Activated CD4-positive, alpha-beta T cell treated with anti-CD3 and anti-CD28 coated beads for 36 hours (primary cell): ENCODE measurements around the gene NPIPB2. TPM values are rescaled to one million over a fixed set of nuclear protein-coding genes. Genes with fewer than 3 reads are reported as not detected.
"Not testable (repeated sequence)": the region's sequence is repeated elsewhere in the genome, so short reads cannot be mapped to it uniquely, and the experiment has no call there.

Experiments
- ATAC-seq: fragments of 200-7000 bp; cut with Tn5 transposase; one replicate; pipeline ENCODE4 v1.10.0; 2021; ENCODE audit warnings: mild to moderate bottlenecking, moderate library complexity
- CTCF ChIA-PET: fragments of 350-600 bp; sonication (Branson Sonifier 250); formaldehyde crosslinking; loops from one replicate; lab custom pipeline; 2021; ENCODE audit warnings: antibody characterized with exemption; lab: Charles Lee
- POLR2A ChIA-PET: fragments of 350-600 bp; sonication (Branson Sonifier 250); formaldehyde crosslinking; loops from one replicate; lab custom pipeline; 2021; ENCODE audit warnings: antibody characterized with exemption, inconsistent platforms; lab: Charles Lee
- DNase-seq: peaks from one replicate; pipeline ENCODE4 v3.0.0-alpha.2; 2020
- H3K27ac Mint-ChIP-seq: one replicate; pipeline ENCODE4 v1.8.0; 2021; ENCODE audit warnings: mixed read lengths
- H3K27me3 Mint-ChIP-seq: one replicate; pipeline ENCODE4 v1.8.0; 2021; ENCODE audit warnings: mixed read lengths
- H3K36me3 Mint-ChIP-seq: one replicate; pipeline ENCODE4 v1.8.0; 2021; ENCODE audit warnings: low read depth, mixed read lengths
- H3K4me1 Mint-ChIP-seq: one replicate; pipeline ENCODE4 v1.8.0; 2021; ENCODE audit warnings: mixed read lengths
- H3K4me3 Mint-ChIP-seq: one replicate; pipeline ENCODE4 v1.8.0; 2021; ENCODE audit warnings: mild to moderate bottlenecking, moderate library complexity, mixed read lengths
- H3K9me3 Mint-ChIP-seq: one replicate; pipeline ENCODE4 v1.8.0; 2021; ENCODE audit warnings: low read depth, mixed read lengths
- intact Hi-C, 2 experiments: fragments of 100-400 bp; cut with DNase I in 1 of 2; cut with micrococcal nuclease in 1 of 2; formaldehyde crosslinking; loops; one replicate each; pipeline versions ENCODE4 v1.14.2 to v1.15.1; 2022 to 2024; cut with DNase I, micrococcal nuclease
- total RNA-seq, 2 experiments: library from RNA; stranded (reverse); gene quantifications; one replicate each; pipeline ENCODE4 v1.2.3, GENCODE V29; 2021

Gene NPIPB2
- total RNA-seq, 2 experiments from 2014 or later, result 7.2 to 12.5 TPM

- H3K4me3 Mint-ChIP-seq, result peak overlapping the region; percentile 88
- H3K36me3 Mint-ChIP-seq, result peaks cover 5% of the 10 kb centered on the region
- ATAC-seq (no peak), DNase-seq (peak; percentile 11)
- H3K27ac Mint-ChIP-seq, result peak overlapping the region; percentile 30
- no peaks in the 10 kb centered on the region for H3K9me3 Mint-ChIP-seq
- ChIA-PET CTCF (interaction anchor here (1.1 to 1.6 kb wide), 2 partner anchors 91 to 121 kb away, joined by 5 read pairs; no protein-coding TSS in a partner anchor), POLR2A (interaction anchor here (1.0 kb wide), 1 partner anchor 63 kb away, joined by 3 read pairs; no protein-coding TSS in a partner anchor)
- intact Hi-C loops, result loop anchor here (1.0 to 5.0 kb wide), 11 partner anchors 60 to 1234 kb away; partner anchors contain the start of genes CLEC16A (in 1 of the 2), CPPED1 (in 1 of the 2), DEXI (in 1 of the 2) and NUBP1 (in 1 of the 2)
- H3K27me3 Mint-ChIP-seq, result no peaks in the 10 kb centered on the region
- H3K4me1 Mint-ChIP-seq, result peaks cover 39% of the 10 kb centered on the region
These were observed 35.1 kb upstream of the NPIPB2 start for GRCh38 chr16:11976850-11977375.

GRCh38 chr16:11973070-11973469, 31.2 kb upstream of the NPIPB2 start:
- Mint-ChIP-seq H3K4me1 (peaks cover 24% of the 10 kb centered on the region), H3K27me3 (no peaks in the 10 kb centered on the region), H3K9me3 (no peaks in the 10 kb centered on the region), H3K27ac (no peak overlapping the region), H3K36me3 (peaks cover 5% of the 10 kb centered on the region), H3K4me3 (no peak overlapping the region)
- ATAC-seq, result no peak
- no peak for DNase-seq
- ChIA-PET CTCF (interaction anchor here (0.5 kb wide), 1 partner anchor 16 kb away, joined by 3 read pairs; no protein-coding TSS in a partner anchor), POLR2A (no interaction called here)
- intact Hi-C loops, result loop anchor here in 1 of 2 experiments (5.0 kb wide), 1 partner anchor 89 kb away; no protein-coding TSS in a partner anchor

GRCh38 chr16:11972128-11972527, 30.3 kb upstream of the NPIPB2 start:
- peaks cover 5% of the 10 kb centered on the region for H3K36me3 Mint-ChIP-seq
- intact Hi-C loops, result loop anchor here in 1 of 2 experiments (5.0 kb wide), 1 partner anchor 90 kb away; no protein-coding TSS in a partner anchor
- no peak overlapping the region for H3K27ac Mint-ChIP-seq
- no peaks in the 10 kb centered on the region for H3K27me3 Mint-ChIP-seq
- no peak for DNase-seq
- H3K4me3 Mint-ChIP-seq, result no peak overlapping the region
- H3K4me1 Mint-ChIP-seq, result peaks cover 14% of the 10 kb centered on the region
- H3K9me3 Mint-ChIP-seq, result no peaks in the 10 kb centered on the region
- ChIA-PET POLR2A (no interaction called here), CTCF (no interaction called here)
- no peak for ATAC-seq

- ATAC-seq, H3K36me3 Mint-ChIP-seq, H3K27ac Mint-ChIP-seq, H3K27me3 Mint-ChIP-seq, H3K4me1 Mint-ChIP-seq, POLR2A ChIA-PET, H3K9me3 Mint-ChIP-seq, DNase-seq, H3K4me3 Mint-ChIP-seq, CTCF ChIA-PET: not testable (repeated sequence)
- intact Hi-C loops, result loop anchor here in 1 of 2 experiments (5.0 kb wide), 1 partner anchor 92 kb away; no protein-coding TSS in a partner anchor
These were observed 28.4 kb upstream of the NPIPB2 start for GRCh38 chr16:11970292-11970691.

- no peaks in the 10 kb centered on the region for H3K9me3 Mint-ChIP-seq
- H3K4me1 Mint-ChIP-seq, result no peaks in the 10 kb centered on the region
- no peak overlapping the region for H3K4me3 Mint-ChIP-seq
- no peak overlapping the region for H3K27ac Mint-ChIP-seq
- no peaks in the 10 kb centered on the region for H3K27me3 Mint-ChIP-seq
- intact Hi-C loops, result no loop called here
- POLR2A ChIA-PET, result no interaction called here
- peaks cover 3% of the 10 kb centered on the region for H3K36me3 Mint-ChIP-seq
- CTCF ChIA-PET, result no interaction called here
- ATAC-seq (no peak), DNase-seq (no peak)
These were observed 26.7 kb upstream of the NPIPB2 start for GRCh38 chr16:11968577-11968976.

GRCh38 chr16:11967195-11967911, 25.5 kb upstream of the NPIPB2 start:
- no peak overlapping the region for H3K27ac Mint-ChIP-seq
- no peaks in the 10 kb centered on the region for H3K4me1 Mint-ChIP-seq
- no peaks in the 10 kb centered on the region for H3K27me3 Mint-ChIP-seq
- ATAC-seq (no peak), DNase-seq (no peak)
- POLR2A ChIA-PET, result interaction anchor here (0.5 kb wide), 1 partner anchor 99 kb away, joined by 4 read pairs; no protein-coding TSS in a partner anchor
- H3K36me3 Mint-ChIP-seq, result peaks cover under 1% of the 10 kb centered on the region
- H3K4me3 Mint-ChIP-seq, result no peak overlapping the region
- H3K9me3 Mint-ChIP-seq, result no peaks in the 10 kb centered on the region
- CTCF ChIA-PET, result no interaction called here
- intact Hi-C loops, result no loop called here

GRCh38 chr16:11966173-11966572, 24.3 kb upstream of the NPIPB2 start:
- no peaks in the 10 kb centered on the region for H3K36me3 Mint-ChIP-seq
- no peak overlapping the region for H3K27ac Mint-ChIP-seq
- DNase-seq (no peak), ATAC-seq (no peak)
- no peaks in the 10 kb centered on the region for H3K9me3 Mint-ChIP-seq
- intact Hi-C loops, result no loop called here
- H3K27me3 Mint-ChIP-seq, result no peaks in the 10 kb centered on the region
- ChIA-PET POLR2A (no interaction called here), CTCF (no interaction called here)
- no peak overlapping the region for H3K4me3 Mint-ChIP-seq
- no peaks in the 10 kb centered on the region for H3K4me1 Mint-ChIP-seq

GRCh38 chr16:11964761-11965551, 23.1 kb upstream of the NPIPB2 start, which contains the start of gene TNFRSF17:
TSS of gene TNFRSF17 (plus strand) at chr16:11965210. CDS start at chr16:11965325, 115 bp downstream.
- no peaks in the 10 kb centered on the region for H3K27me3 Mint-ChIP-seq
- DNase-seq (no peak), ATAC-seq (no peak)
- ChIA-PET CTCF (interaction anchor here (0.7 to 1.2 kb wide), 2 partner anchors 343 to 568 kb away, joined by 3 to 4 read pairs; no protein-coding TSS in a partner anchor), POLR2A (no interaction called here)
- H3K4me3 Mint-ChIP-seq, result no peak within 1 kb of the TSS
- H3K4me1 Mint-ChIP-seq, result no peaks in the 10 kb centered on the region
- no peak within 1 kb of the TSS for H3K27ac Mint-ChIP-seq
- H3K36me3 Mint-ChIP-seq, result no peaks in the 10 kb centered on the region
- intact Hi-C loops, result no loop called here
- H3K9me3 Mint-ChIP-seq, result no peaks in the 10 kb centered on the region

GRCh38 chr16:11963706-11964105, 21.9 kb upstream of the NPIPB2 start:
- no peak overlapping the region for H3K4me3 Mint-ChIP-seq
- DNase-seq (no peak), ATAC-seq (no peak)
- H3K27ac Mint-ChIP-seq, result no peak overlapping the region
- ChIA-PET POLR2A (interaction anchor here (0.6 kb wide), 1 partner anchor 15 kb away, joined by 3 read pairs; no protein-coding TSS in a partner anchor), CTCF (interaction anchor here (1.2 kb wide), 1 partner anchor 567 kb away, joined by 3 read pairs; no protein-coding TSS in a partner anchor)
- intact Hi-C loops, result no loop called here
- H3K36me3 Mint-ChIP-seq, result no peaks in the 10 kb centered on the region
- H3K9me3 Mint-ChIP-seq, result no peaks in the 10 kb centered on the region
- H3K27me3 Mint-ChIP-seq, result no peaks in the 10 kb centered on the region
- H3K4me1 Mint-ChIP-seq, result no peaks in the 10 kb centered on the region

- intact Hi-C loops, POLR2A ChIA-PET, DNase-seq, H3K27ac Mint-ChIP-seq, H3K9me3 Mint-ChIP-seq, H3K27me3 Mint-ChIP-seq, H3K4me3 Mint-ChIP-seq, H3K4me1 Mint-ChIP-seq, ATAC-seq, H3K36me3 Mint-ChIP-seq: not testable (repeated sequence)
- CTCF ChIA-PET, result interaction anchor here (0.6 kb wide), 1 partner anchor 132 kb away, joined by 3 read pairs; no protein-coding TSS in a partner anchor
These were observed 21.1 kb upstream of the NPIPB2 start for GRCh38 chr16:11962978-11963377.

GRCh38 chr16:11962457-11962856, 20.6 kb upstream of the NPIPB2 start:
- H3K4me3 Mint-ChIP-seq, intact Hi-C loops, H3K27ac Mint-ChIP-seq, ATAC-seq, CTCF ChIA-PET, H3K27me3 Mint-ChIP-seq, DNase-seq, H3K9me3 Mint-ChIP-seq, H3K4me1 Mint-ChIP-seq, H3K36me3 Mint-ChIP-seq: not testable (repeated sequence)
- POLR2A ChIA-PET, result interaction anchor here (0.6 kb wide), 1 partner anchor 251 kb away, joined by 4 read pairs; no protein-coding TSS in a partner anchor
